GM21367 (cell line): ENCODE data around the gene SARNP.

Experiments
- ATAC-seq: cut with Tn5 transposase; IDR thresholded peaks from one replicate; pipeline ENCODE4 v1.9.1; 2021; ENCODE audit not compliant: unreplicated experiment

Gene SARNP

DNA sequence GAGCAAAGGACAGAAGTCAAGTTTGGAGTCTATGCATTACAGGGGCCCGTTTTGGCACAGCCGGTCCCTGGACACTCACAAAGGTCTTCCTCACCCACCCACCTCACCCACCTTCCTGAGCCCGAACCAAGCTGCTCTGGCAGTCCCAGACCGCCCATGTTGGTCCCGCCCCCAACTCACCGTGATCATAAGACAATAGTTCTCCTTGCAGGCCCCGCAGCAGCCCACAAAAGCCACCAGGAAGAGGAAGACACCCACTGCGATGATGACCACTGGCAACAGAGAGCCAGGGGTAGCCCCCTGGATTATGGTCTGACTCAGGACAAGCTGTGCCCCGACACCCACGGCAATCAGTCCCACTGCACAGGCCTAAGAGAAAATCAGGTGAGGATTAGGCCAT, 90.6 kb downstream of the SARNP start:
- no peak for ATAC-seq

DNA sequence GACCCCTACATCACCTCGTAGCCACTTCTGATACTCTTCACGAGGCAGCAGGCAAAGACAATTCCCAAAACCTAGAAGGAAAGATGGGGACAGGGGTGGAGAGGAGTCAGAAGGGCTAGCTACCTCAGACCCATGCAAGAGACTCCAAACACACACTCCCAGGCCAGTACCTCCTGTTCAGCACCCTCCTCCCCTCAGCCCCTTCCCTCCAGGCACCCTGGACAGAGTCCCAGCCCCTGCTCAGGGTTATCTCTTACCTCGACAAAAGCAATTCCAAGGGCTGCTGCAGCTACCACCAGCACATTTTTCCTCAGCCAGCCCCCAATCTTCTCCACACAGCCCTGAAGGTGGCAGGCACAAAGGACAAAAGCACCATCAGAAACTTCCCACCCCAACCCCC, 92.0 kb downstream of the SARNP start:
- ATAC-seq = no peak

DNA sequence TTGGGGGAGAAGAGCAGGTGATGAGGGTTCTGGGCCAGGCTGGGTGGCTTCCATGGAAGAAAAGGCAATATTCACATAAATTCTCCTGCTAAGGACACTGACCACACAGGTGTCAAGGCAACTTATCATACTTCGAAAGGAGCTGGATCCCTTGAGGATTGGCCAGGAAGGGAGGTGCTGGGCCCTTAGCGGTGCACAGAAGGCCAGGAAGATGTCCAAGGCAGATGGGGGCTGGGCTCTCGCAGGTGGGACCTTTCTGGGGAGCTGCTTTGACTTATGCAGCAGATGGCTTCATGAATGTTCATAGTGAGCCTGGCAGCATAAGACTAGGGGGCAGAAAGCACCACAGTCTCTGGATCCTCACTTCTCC, 92.6 kb downstream of the SARNP start:
- no peak for ATAC-seq

DNA sequence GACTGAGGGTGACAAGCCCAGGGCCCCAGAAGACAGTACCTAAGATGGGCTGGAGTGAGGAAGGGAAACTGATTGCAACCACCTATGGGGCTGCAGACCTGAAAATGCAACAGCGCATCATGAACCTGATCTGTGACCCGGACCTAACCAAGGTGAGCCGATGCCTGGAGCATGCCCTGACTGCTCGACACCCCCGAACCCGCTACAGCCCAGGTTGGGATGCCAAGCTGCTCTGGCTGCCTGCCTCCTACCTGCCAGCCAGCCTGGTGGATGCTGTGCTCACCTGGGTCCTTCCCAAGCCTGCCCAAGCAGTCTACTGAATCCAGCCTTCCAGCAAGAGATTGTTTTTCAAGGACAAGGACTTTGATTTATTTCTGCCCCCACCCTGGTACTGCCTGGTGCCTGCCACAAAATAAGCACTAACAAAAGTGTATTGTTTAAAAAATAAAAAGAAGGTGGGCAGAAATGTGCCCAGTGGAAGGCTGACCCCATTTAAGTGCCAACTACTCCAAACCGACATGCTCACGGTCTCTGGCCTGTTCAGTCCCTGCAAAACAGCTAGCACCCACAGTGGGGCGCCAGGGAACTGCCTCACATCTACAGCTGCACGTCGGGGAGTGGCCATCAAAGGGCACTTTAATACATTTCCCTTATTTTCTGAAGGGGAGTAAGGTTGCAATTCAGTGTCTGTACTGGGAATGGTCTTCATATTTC, 93.1 kb downstream of the SARNP start:
- ATAC-seq = no peak

DNA sequence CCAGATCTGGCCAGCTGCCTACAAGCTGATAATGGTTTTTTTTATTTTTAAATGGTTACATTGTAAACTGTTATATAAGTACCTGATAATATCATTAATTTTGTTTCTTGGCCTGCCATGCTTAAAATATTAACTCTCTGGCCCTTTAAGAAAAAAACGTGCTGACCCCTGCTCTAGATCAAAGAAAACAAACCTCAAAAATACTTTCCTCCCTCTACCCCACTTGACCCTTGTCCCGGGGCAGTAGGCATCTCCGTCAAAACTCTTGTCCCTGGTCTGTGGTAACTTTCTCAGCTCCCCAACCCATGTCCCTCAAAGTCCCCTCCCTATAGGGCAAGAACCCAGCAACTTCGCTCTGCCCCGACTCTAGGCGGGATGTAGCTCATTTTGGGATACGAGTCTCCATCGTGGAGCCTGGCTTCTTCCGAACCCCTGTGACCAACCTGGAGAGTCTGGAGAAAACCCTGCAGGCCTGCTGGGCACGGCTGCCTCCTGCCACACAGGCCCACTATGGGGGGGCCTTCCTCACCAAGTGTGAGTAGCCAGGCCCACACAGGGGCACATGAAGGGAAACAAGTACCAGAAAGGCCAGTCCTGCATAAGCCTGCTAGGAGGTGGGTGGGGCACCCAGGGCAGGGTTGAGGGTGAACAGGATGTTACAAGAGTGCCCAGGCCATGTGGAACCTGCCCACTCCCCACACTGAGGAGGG, 93.9 kb downstream of the SARNP start:
- no peak for ATAC-seq

DNA sequence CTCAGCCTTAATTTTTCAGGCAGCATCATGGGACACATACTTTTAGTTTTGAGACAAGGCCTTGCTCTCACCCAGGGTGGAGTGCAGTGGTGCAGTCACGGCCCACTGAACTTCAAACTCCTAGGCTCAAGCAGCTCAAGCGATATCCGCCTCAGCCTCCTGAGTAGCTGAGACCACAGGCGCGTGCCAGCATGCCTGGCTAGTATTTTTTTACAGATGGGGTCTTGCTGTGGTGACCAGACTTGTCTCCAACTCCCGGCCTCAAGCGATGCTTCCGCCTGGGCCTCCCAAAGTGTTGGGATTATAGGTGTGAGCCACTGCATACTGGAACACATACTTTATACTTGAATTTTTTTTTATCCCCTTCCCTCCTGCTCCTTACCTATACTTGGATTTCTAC, 94.6 kb downstream of the SARNP start:
- ATAC-seq = no peak

DNA sequence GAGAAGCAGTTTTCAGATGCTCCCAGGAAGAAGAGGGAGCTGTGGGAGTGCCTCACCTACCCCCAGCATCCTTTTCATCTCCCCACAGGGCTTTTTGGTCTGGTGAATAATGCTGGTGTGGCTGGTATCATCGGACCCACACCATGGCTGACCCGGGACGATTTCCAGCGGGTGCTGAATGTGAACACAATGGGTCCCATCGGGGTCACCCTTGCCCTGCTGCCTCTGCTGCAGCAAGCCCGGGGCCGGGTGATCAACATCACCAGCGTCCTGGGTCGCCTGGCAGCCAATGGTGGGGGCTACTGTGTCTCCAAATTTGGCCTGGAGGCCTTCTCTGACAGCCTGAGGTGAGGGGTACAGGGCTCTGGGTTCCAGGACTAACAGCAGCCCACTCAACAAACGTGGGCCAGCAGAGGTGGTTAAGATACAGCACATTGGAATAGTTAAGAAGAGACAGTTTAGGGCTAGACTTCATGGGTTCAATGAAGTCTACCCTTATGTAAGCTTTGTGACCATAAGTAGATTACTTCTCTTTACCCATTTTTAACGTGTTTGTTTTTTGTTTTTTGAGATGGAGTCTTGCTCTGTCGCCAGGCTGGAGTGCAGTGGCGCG, 95.8 kb downstream of the SARNP start:
- ATAC-seq = no peak

DNA sequence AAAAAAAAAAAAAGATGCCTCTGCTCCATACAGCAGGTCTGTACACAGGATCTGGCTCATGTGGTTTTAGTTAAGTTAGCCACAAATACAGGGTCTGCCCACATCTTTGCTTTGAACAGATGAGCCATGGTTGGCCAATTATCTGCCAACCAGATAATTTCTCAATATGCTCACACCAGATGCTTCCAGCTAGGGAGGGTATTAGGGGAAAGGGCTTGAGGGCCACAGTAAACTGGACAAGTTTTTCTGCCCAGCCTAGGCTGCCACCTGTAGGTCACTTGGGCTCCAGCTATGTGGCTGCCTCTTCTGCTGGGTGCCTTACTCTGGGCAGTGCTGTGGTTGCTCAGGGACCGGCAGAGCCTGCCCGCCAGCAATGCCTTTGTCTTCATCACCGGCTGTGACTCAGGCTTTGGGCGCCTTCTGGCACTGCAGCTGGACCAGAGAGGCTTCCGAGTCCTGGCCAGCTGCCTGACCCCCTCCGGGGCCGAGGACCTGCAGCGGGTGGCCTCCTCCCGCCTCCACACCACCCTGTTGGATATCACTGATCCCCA, 96.6 kb downstream of the SARNP start:
- no peak for ATAC-seq

DNA sequence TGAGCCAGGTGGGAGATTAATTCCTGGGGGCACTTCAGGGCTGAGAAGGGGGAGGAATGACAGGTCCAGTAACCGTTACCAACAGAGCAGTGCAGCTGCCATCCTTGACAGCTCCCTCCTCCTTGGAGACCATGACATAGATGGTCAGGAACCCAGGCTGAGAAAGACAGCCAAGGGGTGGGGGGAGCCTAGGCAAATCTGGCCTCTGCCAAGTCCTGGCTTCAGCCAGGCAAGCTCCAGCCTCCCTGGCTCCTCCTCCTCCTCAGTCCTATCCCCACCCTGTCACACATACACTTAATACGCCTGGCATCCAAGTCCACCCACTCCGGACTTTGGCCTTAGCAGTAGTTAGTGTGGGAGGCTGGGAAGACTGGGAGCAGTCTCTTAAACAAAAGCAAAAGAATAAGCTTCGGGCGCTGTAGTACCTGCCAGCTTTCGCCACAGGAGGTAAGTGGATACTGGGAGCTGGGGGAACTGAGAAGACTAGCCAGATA, 97.4 kb downstream of the SARNP start, which contains the start of gene RDH5:
RDH5 (plus strand) TSS at position 323 of the 494 bp plus-strand sequence. CDS start 792 bp downstream, outside the sequence.
- no peak for ATAC-seq

DNA sequence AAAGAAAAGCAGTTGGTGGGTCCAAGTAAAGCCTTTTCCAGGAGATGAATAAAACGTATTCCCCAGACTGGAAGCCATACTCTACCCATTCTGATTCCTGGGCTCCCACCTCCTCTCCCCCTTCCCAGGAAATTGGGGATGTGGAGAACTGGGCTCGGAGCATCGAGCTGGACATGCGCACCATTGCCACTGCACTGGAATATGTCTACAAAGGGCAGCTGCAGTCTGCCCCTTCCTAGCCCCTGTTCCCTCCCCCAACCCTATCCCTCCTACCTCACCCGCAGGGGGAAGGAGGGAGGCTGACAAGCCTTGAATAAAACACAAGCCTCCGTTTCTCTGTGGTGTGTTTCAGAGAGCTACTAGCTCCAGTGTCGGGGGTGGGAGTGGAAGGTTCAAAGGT, 98.2 kb downstream of the SARNP start:
- no peak for ATAC-seq

DNA sequence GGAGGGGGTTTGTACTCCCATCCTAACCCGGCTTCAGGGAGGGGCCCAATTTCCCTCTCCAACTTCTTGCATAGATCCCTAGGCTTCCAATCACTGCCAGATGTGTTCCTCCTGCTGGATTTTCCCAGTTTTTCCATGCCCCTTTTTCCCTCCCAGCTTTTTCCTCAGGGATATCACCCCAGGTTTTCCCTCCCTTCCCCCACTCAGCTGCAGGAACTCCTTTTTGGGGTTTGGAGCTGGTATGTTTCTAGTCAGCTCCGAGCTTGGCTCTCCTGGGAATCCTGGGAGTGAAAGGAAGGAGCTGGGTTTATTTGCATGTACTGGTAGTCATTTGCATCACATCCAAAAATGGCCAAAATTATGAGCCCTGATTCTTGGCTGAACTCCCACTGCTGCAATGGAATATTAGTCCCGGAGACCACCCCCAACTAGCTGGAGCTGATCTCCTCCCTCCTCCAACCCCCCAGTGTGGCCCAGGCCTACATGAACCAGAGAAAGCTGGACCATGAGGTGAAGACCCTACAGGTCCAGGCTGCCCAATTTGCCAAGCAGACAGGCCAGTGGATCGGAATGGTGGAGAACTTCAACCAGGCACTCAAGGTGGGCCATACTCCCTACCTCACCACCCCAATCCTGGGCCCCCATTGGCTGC, 98.8 kb downstream of the SARNP start:
- ATAC-seq = no peak

DNA sequence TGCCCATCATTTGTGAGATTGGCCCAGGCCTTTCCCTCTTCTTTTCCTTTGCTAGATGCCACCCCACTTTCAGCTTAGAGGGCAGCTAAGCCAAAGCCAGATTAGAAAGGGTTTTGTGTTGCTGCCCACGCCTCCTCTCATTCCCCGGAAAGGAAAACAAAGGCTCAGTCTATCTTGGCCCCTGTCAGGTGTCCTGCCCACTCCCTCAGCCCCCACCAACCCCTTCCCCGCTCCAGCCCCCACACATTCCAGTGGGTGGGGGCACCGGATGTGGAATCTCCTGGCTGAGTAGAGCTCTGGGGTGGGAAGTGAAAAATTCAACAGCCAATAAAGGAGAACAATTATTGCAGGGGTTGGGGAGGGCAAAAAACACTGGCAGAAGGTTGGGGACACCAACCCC, 99.5 kb downstream of the SARNP start:
- no peak for ATAC-seq

DNA sequence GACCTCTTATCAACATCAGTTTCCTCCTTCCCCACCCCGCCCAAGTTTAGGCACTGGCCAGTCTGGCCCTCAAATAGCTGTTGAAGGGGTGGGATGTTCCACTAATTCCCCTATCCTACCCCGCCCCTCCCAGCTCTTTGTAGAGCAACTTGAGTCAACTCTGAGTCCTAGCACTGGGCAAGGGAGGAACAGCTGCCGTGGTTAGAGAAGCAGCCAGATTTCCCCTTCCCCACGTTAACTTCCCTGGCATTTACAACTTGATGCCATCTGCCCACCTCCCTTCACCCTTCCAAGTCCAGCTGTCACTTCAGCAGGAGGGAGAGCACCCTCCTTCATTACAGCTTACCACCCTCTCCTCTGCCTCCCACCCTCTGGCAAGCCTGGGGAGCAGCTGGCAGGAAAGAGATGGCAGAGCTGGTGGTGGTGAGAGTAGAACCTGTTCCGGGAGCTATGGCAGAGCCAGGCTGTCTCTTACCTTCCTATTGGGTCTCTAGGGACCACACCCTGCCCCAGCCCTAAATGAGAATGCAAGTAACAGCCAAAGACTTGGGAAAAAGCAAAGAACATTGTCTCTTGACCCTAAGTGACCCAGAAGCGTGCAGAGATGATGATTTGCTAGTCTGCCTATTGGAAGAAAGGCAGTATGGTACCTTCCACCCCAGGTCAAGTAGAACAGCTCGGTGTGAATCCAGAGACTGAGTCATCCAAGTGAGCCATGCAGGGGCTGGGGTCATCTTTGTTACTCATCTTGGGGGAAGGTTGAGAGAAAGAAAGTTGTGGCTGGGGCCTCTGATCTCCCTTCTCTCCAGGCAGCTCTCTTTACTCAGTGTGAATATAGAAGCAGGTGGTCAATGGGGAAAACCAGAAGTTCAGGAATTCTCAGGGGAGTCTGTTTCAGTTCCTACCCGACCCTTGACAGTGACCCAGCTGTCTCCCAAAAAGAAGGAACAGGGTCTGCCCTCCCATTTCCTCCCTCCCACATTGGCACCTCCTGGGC, 100.2 kb downstream of the SARNP start:
- ATAC-seq = no peak

DNA sequence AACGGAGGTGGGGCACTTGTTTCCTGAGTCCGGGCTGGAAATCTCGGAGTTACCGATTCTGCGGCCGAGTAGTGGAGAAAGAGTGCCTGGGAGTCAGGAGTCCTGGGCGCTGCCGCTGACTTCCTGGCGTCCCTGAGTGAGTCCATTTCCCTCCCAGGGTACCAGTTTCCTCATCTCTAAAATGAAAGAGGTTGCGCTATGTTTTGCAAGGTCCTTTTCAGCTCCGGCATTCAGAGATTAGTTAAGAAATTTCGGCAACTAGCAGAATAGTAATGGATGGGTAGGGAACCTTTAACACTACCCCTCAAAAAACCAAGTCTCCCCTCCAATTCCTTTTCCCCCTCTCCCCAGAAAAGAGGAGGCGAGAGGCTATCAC, 101.0 kb downstream of the SARNP start:
- no peak for ATAC-seq

DNA sequence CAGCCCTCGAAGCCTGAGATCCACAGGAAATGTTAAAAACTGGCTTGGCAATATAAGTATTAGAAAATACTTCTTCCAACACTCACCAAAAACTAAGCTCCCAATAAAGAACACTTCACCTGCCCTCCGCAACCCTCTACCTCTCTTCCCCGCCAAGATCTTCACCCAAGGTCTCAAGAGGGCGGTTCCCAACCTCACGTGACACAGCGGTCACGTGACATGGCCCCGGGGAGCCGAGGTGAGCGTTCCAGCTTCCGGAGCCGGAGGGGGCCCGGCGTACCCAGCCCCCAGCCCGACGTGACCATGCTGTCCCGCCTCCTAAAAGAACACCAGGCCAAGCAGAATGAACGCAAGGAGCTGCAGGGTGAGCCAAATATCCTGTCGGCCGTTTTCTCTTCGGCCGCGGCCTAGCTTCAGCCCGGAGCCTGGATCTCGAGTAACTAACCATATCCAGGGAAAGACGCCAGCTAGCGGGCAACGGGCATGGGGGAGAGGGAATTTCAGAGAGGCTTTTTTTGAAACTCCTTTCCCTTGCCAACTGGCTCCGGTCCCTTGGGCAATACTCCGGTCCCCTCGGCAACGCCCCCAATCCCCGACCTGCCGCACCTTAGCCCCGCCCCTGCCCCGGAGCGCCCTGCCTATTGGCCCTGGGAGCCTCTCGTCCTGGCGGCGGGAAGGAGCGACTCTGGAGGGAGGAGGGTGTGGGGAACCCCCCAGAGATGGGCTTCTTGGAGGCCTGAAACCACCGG, 101.5 kb downstream of the SARNP start, which contains the start of gene BLOC1S1:
BLOC1S1 (plus strand) TSS at position 214 of the 749 bp plus-strand sequence; CDS start at position 220, 6 bp downstream.
- peak; percentile 77 for ATAC-seq

DNA sequence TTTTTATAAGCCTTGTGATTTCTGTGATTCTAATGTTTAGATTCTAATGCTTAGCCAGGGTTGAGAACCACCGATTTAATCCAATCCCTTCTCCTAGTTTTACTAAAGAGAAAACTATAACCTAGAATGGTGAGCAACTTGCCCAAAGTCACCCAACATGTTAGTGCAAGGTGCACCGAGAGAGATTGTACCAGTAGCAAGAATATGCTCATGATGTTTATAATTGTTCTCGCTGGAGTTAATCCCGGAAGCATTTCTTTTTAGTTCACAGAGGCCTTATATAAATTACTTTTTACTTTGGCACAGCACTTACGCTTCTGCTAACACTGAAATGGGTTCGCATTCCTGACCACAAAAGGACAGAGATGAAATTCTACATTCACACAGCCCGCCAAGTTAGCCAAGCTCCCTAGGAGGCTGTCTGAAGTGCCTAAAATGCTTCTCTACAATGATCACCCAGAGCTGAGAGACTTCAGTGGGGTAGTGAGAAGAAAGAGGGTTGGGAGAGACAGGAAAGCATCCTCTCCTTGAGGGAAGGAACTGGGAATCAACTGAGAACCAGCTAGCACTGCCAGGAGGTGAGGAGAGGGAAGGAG, 102.3 kb downstream of the SARNP start:
- ATAC-seq = peak; percentile 7

DNA sequence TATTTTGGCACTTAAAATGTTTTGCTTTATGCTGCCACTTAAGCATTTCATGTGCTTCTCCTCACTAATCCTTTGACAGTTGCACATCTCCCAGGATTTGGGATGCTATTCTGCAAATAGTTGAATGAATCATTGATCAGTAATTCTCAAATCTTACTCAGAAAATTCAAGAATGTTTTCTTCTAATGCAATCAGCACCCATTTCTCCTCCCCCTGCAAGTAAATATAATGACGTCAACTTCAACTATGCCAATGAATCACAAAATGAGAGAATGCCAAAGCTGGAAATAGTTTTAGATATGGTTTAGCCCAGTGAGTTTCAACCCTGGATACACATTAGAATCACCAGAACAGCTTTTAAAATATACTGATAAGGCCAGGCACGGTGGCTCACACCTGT, 103.8 kb downstream of the SARNP start:
- ATAC-seq = no peak

DNA sequence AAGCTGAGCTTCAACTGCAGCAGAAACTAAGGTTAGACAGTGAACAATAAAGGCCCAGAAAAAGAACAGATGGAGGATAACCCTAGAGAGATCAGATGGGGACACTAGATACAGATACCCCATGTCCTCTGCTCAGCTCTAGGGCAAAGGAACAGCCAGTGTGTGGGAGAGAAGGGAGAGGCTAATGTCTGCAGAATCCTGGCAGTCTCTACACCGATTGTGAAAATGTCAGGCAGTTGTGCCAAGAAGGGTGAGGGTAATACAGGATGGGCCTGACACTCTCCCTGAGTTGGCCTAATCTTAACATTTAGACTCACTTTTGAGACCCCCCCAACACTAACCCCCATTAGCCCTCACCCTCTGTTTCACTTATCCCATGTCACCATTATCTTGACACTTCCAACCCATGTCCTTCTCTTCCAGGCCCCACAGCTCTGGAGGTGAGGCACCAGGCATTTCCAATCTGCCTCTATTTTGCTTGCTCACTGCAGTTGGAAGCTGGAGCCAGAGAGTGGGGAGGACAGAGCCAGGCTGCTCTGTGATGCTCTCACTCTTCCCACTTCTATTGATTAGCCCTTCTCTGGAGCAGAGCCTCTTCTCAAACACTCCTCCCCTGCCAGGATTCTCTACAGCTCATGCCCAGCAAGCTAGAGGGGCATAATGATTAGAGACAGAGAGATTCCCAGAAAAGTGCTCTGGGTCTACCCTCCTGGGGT, 104.7 kb downstream of the SARNP start:
- ATAC-seq = no peak
